HG03175 (cell line): ENCODE data around the gene CYB5R4.

Experiments
- ATAC-seq: cut with Tn5 transposase; IDR thresholded peaks from one replicate; pipeline ENCODE4 v1.9.1; 2021; ENCODE audit warnings: mild to moderate bottlenecking, moderate library complexity; ENCODE audit not compliant: unreplicated experiment

The CYB5R4 gene

GRCh38 chr6:83859410-83860358 lies at the start of gene CYB5R4:
Gene CYB5R4 (plus strand): TSS chr6:83859689. CDS start chr6:83859783, 94 bp downstream.
- peak; percentile 98 for ATAC-seq

- ATAC-seq, result no peak
Observed at GRCh38 chr6:83812595-83812994, 46.9 kb upstream of the CYB5R4 start.

- ATAC-seq, result no peak
Observed at GRCh38 chr6:83815631-83816272, 43.7 kb upstream of the CYB5R4 start.

GRCh38 chr6:83822629-83823169 lies 36.8 kb upstream of the CYB5R4 start:
- ATAC-seq, result no peak

GRCh38 chr6:83824388-83824801 lies 35.1 kb upstream of the CYB5R4 start:
- ATAC-seq, result no peak

- ATAC-seq, result no peak
Observed at GRCh38 chr6:83824831-83825230, 34.7 kb upstream of the CYB5R4 start.

- ATAC-seq, result no peak
Observed at GRCh38 chr6:83827050-83827449, 32.4 kb upstream of the CYB5R4 start.

- ATAC-seq, result no peak
Observed at GRCh38 chr6:83838727-83839126, 20.8 kb upstream of the CYB5R4 start.

- ATAC-seq, result no peak
Observed at GRCh38 chr6:83844170-83844569, 15.3 kb upstream of the CYB5R4 start.

- no peak for ATAC-seq
Observed at GRCh38 chr6:83846291-83846690, 13.2 kb upstream of the CYB5R4 start.

- peak; percentile 92 for ATAC-seq
Observed at GRCh38 chr6:83847179-83847578, 12.3 kb upstream of the CYB5R4 start.

- no peak for ATAC-seq
Observed at GRCh38 chr6:83849127-83849526, 10.4 kb upstream of the CYB5R4 start.

GRCh38 chr6:83849610-83850009 lies 9.9 kb upstream of the CYB5R4 start:
- ATAC-seq, result no peak

GRCh38 chr6:83852528-83853177 lies 6.8 kb upstream of the CYB5R4 start:
- no peak for ATAC-seq

- peak; percentile 46 for ATAC-seq
Observed at GRCh38 chr6:83853178-83854000, 6.1 kb upstream of the CYB5R4 start, which contains the start of gene RIPPLY2. Gene RIPPLY2 (plus strand): TSS chr6:83853360. CDS start chr6:83853417, 57 bp downstream.

GRCh38 chr6:83854001-83854501 lies 5.4 kb upstream of the CYB5R4 start:
- ATAC-seq, result peak; percentile 21

- no peak for ATAC-seq
Observed at GRCh38 chr6:83854766-83855165, 4.7 kb upstream of the CYB5R4 start.

GRCh38 chr6:83860359-83860755 lies 868 bp downstream of the CYB5R4 start:
- no peak for ATAC-seq

- ATAC-seq, result no peak
Observed at GRCh38 chr6:83860782-83861495, 1.4 kb downstream of the CYB5R4 start.
